Caki2 (cell line): ENCODE measurements around the gene CWF19L1. TPM values are rescaled to one million over a fixed set of nuclear protein-coding genes. Genes with fewer than 3 reads are reported as not detected.
"Not testable (repeated sequence)": the region's sequence is repeated elsewhere in the genome, so short reads cannot be mapped to it uniquely, and the experiment has no call there.

Experiments
- DNase-seq: peaks from one replicate; pipeline ENCODE4 v3.0.0-alpha.2; 2015; ENCODE audit warnings: low read depth
- in situ Hi-C: cut with HindIII; loops from 2 replicates; pipeline ENCODE4 v1.10.0; 2016; ENCODE audit warnings: low sequenced_read_pairs, low pct_unique_long_range_greater_than_20kb, mixed read lengths
- total RNA-seq: library from RNA; depleted of rRNA; stranded (reverse); fragments of >200 nt; shearing (Covaris generic); gene quantifications from 2 replicates; pipeline ENCODE4 v1.2.3, GENCODE V29; 2014; ENCODE audit warnings: low replicate concordance; rRNA removed

CWF19L1 gene
- 28.5 and 39.6 TPM in 2 replicates for total RNA-seq

- DNase-seq = peak; percentile 79
- in situ Hi-C loops = no loop called here
Observed at GRCh38 chr10:100267239-100268104, at the start of gene CWF19L1. Gene CWF19L1, minus strand, starts transcription at chr10:100267638. Its CDS starts 45 bp downstream, at chr10:100267593.

GRCh38 chr10:100315615-100316014 lies 48.2 kb upstream of the CWF19L1 start:
- in situ Hi-C loops = no loop called here
- no peak for DNase-seq

GRCh38 chr10:100311298-100311697 lies 43.9 kb upstream of the CWF19L1 start:
- DNase-seq = no peak
- in situ Hi-C loops = no loop called here

GRCh38 chr10:100307684-100308083 lies 40.2 kb upstream of the CWF19L1 start:
- in situ Hi-C loops = no loop called here
- DNase-seq = no peak

GRCh38 chr10:100306861-100307260 lies 39.4 kb upstream of the CWF19L1 start:
- in situ Hi-C loops = no loop called here
- no peak for DNase-seq

GRCh38 chr10:100304414-100304813 lies 37.0 kb upstream of the CWF19L1 start:
- in situ Hi-C loops = no loop called here
- DNase-seq = no peak

- DNase-seq = no peak
- in situ Hi-C loops = no loop called here
Observed at GRCh38 chr10:100303724-100304319, 36.4 kb upstream of the CWF19L1 start.

GRCh38 chr10:100301123-100301522 lies 33.7 kb upstream of the CWF19L1 start:
- in situ Hi-C loops, DNase-seq: not testable (repeated sequence)

GRCh38 chr10:100297242-100297641 lies 29.8 kb upstream of the CWF19L1 start:
- in situ Hi-C loops = no loop called here
- DNase-seq = no peak

GRCh38 chr10:100293066-100293465 lies 25.6 kb upstream of the CWF19L1 start:
- in situ Hi-C loops = no loop called here
- no peak for DNase-seq

- in situ Hi-C loops, DNase-seq: not testable (repeated sequence)
Observed at GRCh38 chr10:100292300-100292699, 24.9 kb upstream of the CWF19L1 start.

GRCh38 chr10:100291356-100291755 lies 23.9 kb upstream of the CWF19L1 start:
- no peak for DNase-seq
- in situ Hi-C loops = no loop called here

GRCh38 chr10:100289641-100290040 lies 22.2 kb upstream of the CWF19L1 start:
- in situ Hi-C loops = no loop called here
- no peak for DNase-seq

- DNase-seq = no peak
- in situ Hi-C loops = no loop called here
Observed at GRCh38 chr10:100288196-100288595, 20.8 kb upstream of the CWF19L1 start.

- in situ Hi-C loops = no loop called here
- no peak for DNase-seq
Observed at GRCh38 chr10:100287756-100288155, 20.3 kb upstream of the CWF19L1 start.

GRCh38 chr10:100286051-100287033 lies 18.9 kb upstream of the CWF19L1 start, which contains the start of gene BLOC1S2:
Gene BLOC1S2, minus strand, starts transcription at chr10:100286680. Its CDS starts 21 bp downstream, at chr10:100286659.
- DNase-seq = peak; percentile 84
- in situ Hi-C loops = no loop called here

GRCh38 chr10:100285326-100285725 lies 17.9 kb upstream of the CWF19L1 start:
- DNase-seq, in situ Hi-C loops: not testable (repeated sequence)

GRCh38 chr10:100282907-100283306 lies 15.5 kb upstream of the CWF19L1 start:
- no peak for DNase-seq
- in situ Hi-C loops = no loop called here
